HepG2 (cell line): ENCODE data around the gene CTSZ. TPM values are rescaled to one million over a fixed set of nuclear protein-coding genes. Genes with fewer than 3 reads are reported as not detected.

Source experiments
- BCLAF1 ChIP-seq: fragments of 450-650 bp; IDR thresholded peaks from 2 replicates; pipeline ENCODE4 v1.6.1; 2017; ENCODE audit warnings: mild to moderate bottlenecking
- CBX5 ChIP-seq: sonication (generic); formaldehyde crosslinking; IDR thresholded peaks from 2 replicates; pipeline ENCODE4 v1.4.0; 2020; ENCODE audit warnings: missing genetic modification reagents, borderline replicate concordance
- IKZF1 ChIP-seq: fragments of 450-650 bp; IDR thresholded peaks from 2 replicates; pipeline ENCODE4 v1.7.1; 2016
- KLF12 ChIP-seq: sonication (generic); formaldehyde crosslinking; IDR thresholded peaks from 2 replicates; pipeline ENCODE4 v1.4.0; 2020; ENCODE audit warnings: missing genetic modification reagents, borderline replicate concordance
- MAF1 ChIP-seq: sonication (generic); formaldehyde crosslinking; IDR thresholded peaks from 2 replicates; pipeline ENCODE4 v1.5.0; 2020; ENCODE audit warnings: missing genetic modification reagents, borderline replicate concordance
- MTF2 ChIP-seq: sonication (generic); formaldehyde crosslinking; IDR thresholded peaks from 2 replicates; pipeline ENCODE4 v1.5.0; 2020; ENCODE audit warnings: missing genetic modification reagents, borderline replicate concordance
- ZFP62 ChIP-seq: sonication (generic); formaldehyde crosslinking; IDR thresholded peaks from 2 replicates; pipeline ENCODE4 v1.4.0; 2020; ENCODE audit warnings: missing genetic modification reagents
- ZNF30 ChIP-seq: sonication (generic); formaldehyde crosslinking; IDR thresholded peaks from 2 replicates; pipeline ENCODE4 v1.5.0; 2020; ENCODE audit warnings: mild to moderate bottlenecking, missing genetic modification reagents
- ZNF33A ChIP-seq: sonication (generic); formaldehyde crosslinking; IDR thresholded peaks from 2 replicates; pipeline ENCODE4 v1.5.1; 2020; ENCODE audit warnings: missing genetic modification reagents, mild to moderate bottlenecking, moderate library complexity, borderline replicate concordance
- polyA plus RNA-seq, 8 experiments: library from polyadenylated mRNA; depleted of rRNA in 3 of 8; stranded (reverse) in 7 of 8; unstranded in 1 of 8; fragments of >200 nt; fragmentation: Illumina TruSeq in 4 of 8; extraction: Trizol in 4 of 8; gene quantifications; 2 replicates each; pipeline versions ENCODE4 v1.2.1 to v1.2.3, GENCODE V29; 2011 to 2016; ENCODE audit warnings: low read depth in 4 of 8, missing spikeins in 1 of 8, mixed read lengths in 1 of 8; ENCODE audit not compliant: insufficient read depth in 1 of 8
- total RNA-seq, 5 experiments: library from RNA; depleted of rRNA; stranded (reverse); fragments of >200 nt; fragmentation: Illumina TruSeq; extraction: Trizol; gene quantifications; 2 replicates each; pipeline ENCODE4 v1.2.3, GENCODE V29; 2016; ENCODE audit warnings: low read depth in 1 of 5
- TF ChIP-seq, protein P1 (sequence below): sonication (generic); formaldehyde crosslinking; IDR thresholded peaks from one replicate; pipeline ENCODE4 v1.5.1; 2020; ENCODE audit warnings: mild to moderate bottlenecking, missing genetic modification reagents; ENCODE audit errors: not compliant biosample characterization
- TF ChIP-seq, protein P2 (sequence below), 2 experiments: sonication (generic) in 1 of 2; formaldehyde crosslinking in 1 of 2; IDR thresholded peaks; 2 replicates each; pipeline versions ENCODE4 v1.4.0 to v1.6.1; 2018 to 2020; ENCODE audit warnings: missing genetic modification reagents in 2 of 2, borderline replicate concordance in 1 of 2, low read depth in 1 of 2, mild to moderate bottlenecking in 1 of 2, missing biosample characterization in 1 of 2
- TF ChIP-seq, protein P3 (sequence below): sonication (generic); formaldehyde crosslinking; IDR thresholded peaks from 2 replicates; pipeline ENCODE4 v1.5.0; 2020; ENCODE audit warnings: mild to moderate bottlenecking, missing genetic modification reagents

CTSZ gene
- total and polyA plus RNA-seq, 2 of the 13 experiments (the other 11 are each of a cell fraction or from before 2014, with no cell fraction given), result 0.33 TPM; not detected in 1

- TF ChIP-seq, protein P1, sequence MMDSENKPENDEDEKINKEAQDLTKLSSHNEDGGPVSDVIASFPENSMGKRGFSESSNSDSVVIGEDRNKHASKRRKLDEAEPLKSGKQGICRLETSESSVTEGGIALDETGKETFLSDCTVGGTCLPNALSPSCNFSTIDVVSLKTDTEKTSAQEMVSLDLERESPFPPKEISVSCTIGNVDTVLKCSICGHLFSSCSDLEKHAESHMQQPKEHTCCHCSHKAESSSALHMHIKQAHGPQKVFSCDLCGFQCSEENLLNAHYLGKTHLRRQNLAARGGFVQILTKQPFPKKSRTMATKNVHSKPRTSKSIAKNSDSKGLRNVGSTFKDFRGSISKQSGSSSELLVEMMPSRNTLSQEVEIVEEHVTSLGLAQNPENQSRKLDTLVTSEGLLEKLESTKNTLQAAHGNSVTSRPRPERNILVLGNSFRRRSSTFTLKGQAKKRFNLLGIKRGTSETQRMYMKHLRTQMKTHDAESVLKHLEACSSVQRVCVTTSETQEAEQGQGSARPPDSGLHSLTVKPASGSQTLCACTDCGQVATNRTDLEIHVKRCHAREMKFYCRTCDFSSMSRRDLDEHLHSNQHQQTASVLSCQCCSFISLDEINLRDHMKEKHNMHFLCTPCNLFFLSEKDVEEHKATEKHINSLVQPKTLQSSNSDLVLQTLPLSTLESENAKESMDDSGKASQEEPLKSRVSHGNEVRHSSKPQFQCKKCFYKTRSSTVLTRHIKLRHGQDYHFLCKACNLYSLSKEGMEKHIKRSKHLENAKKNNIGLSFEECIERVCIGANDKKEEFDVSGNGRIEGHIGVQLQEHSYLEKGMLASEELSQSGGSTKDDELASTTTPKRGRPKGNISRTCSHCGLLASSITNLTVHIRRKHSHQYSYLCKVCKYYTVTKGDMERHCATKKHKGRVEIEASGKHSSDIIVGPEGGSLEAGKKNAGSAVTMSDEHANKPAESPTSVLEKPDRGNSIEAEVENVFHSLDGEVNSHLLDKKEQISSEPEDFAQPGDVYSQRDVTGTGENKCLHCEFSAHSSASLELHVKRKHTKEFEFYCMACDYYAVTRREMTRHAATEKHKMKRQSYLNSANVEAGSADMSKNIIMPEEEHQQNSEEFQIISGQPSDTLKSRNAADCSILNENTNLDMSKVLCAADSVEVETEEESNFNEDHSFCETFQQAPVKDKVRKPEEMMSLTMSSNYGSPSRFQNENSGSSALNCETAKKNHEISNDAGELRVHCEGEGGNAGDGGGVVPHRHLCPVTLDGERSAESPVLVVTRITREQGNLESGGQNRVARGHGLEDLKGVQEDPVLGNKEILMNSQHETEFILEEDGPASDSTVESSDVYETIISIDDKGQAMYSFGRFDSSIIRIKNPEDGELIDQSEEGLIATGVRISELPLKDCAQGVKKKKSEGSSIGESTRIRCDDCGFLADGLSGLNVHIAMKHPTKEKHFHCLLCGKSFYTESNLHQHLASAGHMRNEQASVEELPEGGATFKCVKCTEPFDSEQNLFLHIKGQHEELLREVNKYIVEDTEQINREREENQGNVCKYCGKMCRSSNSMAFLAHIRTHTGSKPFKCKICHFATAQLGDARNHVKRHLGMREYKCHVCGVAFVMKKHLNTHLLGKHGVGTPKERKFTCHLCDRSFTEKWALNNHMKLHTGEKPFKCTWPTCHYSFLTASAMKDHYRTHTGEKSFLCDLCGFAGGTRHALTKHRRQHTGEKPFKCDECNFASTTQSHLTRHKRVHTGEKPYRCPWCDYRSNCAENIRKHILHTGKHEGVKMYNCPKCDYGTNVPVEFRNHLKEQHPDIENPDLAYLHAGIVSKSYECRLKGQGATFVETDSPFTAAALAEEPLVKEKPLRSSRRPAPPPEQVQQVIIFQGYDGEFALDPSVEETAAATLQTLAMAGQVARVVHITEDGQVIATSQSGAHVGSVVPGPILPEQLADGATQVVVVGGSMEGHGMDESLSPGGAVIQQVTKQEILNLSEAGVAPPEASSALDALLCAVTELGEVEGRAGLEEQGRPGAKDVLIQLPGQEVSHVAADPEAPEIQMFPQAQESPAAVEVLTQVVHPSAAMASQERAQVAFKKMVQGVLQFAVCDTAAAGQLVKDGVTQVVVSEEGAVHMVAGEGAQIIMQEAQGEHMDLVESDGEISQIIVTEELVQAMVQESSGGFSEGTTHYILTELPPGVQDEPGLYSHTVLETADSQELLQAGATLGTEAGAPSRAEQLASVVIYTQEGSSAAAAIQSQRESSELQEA (CRISPR knock-in tag), result no peak
- TF ChIP-seq ZFP62 (CRISPR knock-in tag) (no peak), ZNF33A (no peak), CBX5 (no peak), BCLAF1 (no peak), MTF2 (CRISPR knock-in tag) (no peak), IKZF1 (no peak), KLF12 (no peak), MAF1 (CRISPR knock-in tag) (no peak), ZNF30 (CRISPR knock-in tag) (no peak)
- TF ChIP-seq, protein P2, sequence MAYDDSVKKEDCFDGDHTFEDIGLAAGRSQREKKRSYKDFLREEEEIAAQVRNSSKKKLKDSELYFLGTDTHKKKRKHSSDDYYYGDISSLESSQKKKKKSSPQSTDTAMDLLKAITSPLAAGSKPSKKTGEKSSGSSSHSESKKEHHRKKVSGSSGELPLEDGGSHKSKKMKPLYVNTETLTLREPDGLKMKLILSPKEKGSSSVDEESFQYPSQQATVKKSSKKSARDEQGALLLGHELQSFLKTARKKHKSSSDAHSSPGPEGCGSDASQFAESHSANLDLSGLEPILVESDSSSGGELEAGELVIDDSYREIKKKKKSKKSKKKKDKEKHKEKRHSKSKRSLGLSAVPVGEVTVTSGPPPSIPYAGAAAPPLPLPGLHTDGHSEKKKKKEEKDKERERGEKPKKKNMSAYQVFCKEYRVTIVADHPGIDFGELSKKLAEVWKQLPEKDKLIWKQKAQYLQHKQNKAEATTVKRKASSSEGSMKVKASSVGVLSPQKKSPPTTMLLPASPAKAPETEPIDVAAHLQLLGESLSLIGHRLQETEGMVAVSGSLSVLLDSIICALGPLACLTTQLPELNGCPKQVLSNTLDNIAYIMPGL (CRISPR knock-in tag; IDR thresholded peaks at IDR 0.05; ENCODE audit: borderline replicate concordance in 1 of 2, low read depth in 1 of 2), result no peak
- TF ChIP-seq, protein P3, sequence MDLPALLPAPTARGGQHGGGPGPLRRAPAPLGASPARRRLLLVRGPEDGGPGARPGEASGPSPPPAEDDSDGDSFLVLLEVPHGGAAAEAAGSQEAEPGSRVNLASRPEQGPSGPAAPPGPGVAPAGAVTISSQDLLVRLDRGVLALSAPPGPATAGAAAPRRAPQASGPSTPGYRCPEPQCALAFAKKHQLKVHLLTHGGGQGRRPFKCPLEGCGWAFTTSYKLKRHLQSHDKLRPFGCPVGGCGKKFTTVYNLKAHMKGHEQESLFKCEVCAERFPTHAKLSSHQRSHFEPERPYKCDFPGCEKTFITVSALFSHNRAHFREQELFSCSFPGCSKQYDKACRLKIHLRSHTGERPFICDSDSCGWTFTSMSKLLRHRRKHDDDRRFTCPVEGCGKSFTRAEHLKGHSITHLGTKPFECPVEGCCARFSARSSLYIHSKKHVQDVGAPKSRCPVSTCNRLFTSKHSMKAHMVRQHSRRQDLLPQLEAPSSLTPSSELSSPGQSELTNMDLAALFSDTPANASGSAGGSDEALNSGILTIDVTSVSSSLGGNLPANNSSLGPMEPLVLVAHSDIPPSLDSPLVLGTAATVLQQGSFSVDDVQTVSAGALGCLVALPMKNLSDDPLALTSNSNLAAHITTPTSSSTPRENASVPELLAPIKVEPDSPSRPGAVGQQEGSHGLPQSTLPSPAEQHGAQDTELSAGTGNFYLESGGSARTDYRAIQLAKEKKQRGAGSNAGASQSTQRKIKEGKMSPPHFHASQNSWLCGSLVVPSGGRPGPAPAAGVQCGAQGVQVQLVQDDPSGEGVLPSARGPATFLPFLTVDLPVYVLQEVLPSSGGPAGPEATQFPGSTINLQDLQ (CRISPR knock-in tag), result no peak
Observed at GRCh38 chr20:58995461-58996225, 11.4 kb downstream of the CTSZ start (continued).
